Lower leg skin (tissue), 4 donors: ENCODE results near the gene ABCC8. TPM values are rescaled to one million over a fixed set of nuclear protein-coding genes. Genes with fewer than 3 reads are reported as not detected.

Experiments
- DNase-seq, 2 donors: peaks; one replicate each; pipeline ENCODE4 v3.0.0-alpha.2; 2019; ENCODE audit warnings: low spot score in 2 of 2
- H3K4me3 ChIP-seq: fragments of 200-600 bp; sonication (generic); 2 replicates; pipeline ENCODE4 v1.5.1; 2017; ENCODE audit warnings: mild to moderate bottlenecking, low read depth; ENCODE audit not compliant: poor library complexity, severe bottlenecking
- POLR2A ChIP-seq, 2 donors: fragments of 450-650 bp; IDR thresholded peaks; one replicate each; pipeline ENCODE4 v1.6.1; 2016 to 2017; ENCODE audit warnings: antibody characterized with exemption in 2 of 2, mild to moderate bottlenecking in 1 of 2, moderate library complexity in 1 of 2
- WGBS, 2 donors: methylation state at CpG; one replicate each; pipeline ENCODE4 v1.1.5; 2018; 5-methylcytosine and 5-hydroxymethylcytosine counted together
- intact Hi-C: fragments of 100-400 bp; cut with DNase I; formaldehyde crosslinking; loops from one replicate; pipeline ENCODE4 v1.15.0; 2023; ENCODE audit warnings: low total_unique reads
- total RNA-seq, 4 donors: library from RNA; depleted of rRNA; stranded (reverse); fragments of >200 nt; gene quantifications; one replicate each; pipeline ENCODE4 v1.1.0, GENCODE V29; 2016
- TF ChIP-seq, protein P1 (sequence below), 3 donors: fragments of 450-650 bp; IDR thresholded peaks; one replicate each; pipeline ENCODE4 v1.5.1; 2016; ENCODE audit warnings: antibody characterized with exemption in 3 of 3, mild to moderate bottlenecking in 3 of 3, moderate library complexity in 2 of 3

ABCC8 gene
- total RNA-seq, 4 donors from 2014 or later, result 0.11 to 0.34 (median 0.26) TPM; not detected in 1

DNA sequence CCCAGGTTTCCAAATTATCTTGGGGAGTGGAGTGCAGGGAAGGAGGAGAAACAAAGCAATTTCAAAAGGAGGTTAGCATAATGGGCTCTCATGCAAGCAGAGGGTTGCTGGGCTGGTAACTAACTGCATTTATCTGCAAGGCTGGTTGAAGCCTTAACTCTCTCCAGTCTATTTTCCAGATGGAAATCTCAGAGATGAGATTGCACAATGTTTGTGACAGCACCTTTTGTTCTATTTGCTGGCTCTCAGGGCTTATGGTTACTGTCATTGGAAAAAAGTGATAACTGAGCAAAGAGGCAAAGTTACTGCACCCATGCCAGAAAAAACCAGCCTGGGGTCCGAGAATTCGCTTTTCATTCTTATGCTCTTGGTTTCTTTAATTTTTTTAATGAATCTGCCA lies 33.2 kb downstream of the ABCC8 start:
- intact Hi-C loops, result no loop called here
- 68 to 69% methylated on average over 2 of the region's 2 CpGs for WGBS, 2 donors
- DNase-seq, result no peak
- TF ChIP-seq, protein P1, sequence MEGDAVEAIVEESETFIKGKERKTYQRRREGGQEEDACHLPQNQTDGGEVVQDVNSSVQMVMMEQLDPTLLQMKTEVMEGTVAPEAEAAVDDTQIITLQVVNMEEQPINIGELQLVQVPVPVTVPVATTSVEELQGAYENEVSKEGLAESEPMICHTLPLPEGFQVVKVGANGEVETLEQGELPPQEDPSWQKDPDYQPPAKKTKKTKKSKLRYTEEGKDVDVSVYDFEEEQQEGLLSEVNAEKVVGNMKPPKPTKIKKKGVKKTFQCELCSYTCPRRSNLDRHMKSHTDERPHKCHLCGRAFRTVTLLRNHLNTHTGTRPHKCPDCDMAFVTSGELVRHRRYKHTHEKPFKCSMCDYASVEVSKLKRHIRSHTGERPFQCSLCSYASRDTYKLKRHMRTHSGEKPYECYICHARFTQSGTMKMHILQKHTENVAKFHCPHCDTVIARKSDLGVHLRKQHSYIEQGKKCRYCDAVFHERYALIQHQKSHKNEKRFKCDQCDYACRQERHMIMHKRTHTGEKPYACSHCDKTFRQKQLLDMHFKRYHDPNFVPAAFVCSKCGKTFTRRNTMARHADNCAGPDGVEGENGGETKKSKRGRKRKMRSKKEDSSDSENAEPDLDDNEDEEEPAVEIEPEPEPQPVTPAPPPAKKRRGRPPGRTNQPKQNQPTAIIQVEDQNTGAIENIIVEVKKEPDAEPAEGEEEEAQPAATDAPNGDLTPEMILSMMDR (IDR thresholded peaks at IDR 0.05), result no peak
- no peak for TF ChIP-seq POLR2A (IDR thresholded peaks at IDR 0.05)
- no peak overlapping the region for H3K4me3 ChIP-seq

DNA sequence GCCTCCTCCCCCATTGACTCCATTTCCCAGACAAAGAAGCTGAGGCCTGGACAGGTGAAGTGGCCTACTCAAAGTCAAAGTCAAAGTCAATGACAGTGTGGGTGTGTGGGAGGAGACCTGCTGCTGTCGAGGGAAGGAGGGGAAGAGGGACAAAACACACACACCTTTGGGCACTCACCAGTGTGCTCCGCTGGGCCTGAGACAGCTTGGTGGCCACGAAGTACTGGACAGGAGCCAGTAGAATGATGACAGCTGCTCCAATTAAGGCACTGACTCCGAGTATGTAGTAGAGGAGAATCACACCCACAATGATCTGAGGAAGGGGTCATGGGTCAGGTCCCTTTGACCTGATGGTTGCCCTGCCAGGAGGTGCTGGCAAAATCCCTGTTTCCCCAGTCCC lies 33.6 kb downstream of the ABCC8 start:
- TF ChIP-seq POLR2A (IDR thresholded peaks at IDR 0.05), result no peak
- TF ChIP-seq, protein P1 (IDR thresholded peaks at IDR 0.05), result no peak

DNA sequence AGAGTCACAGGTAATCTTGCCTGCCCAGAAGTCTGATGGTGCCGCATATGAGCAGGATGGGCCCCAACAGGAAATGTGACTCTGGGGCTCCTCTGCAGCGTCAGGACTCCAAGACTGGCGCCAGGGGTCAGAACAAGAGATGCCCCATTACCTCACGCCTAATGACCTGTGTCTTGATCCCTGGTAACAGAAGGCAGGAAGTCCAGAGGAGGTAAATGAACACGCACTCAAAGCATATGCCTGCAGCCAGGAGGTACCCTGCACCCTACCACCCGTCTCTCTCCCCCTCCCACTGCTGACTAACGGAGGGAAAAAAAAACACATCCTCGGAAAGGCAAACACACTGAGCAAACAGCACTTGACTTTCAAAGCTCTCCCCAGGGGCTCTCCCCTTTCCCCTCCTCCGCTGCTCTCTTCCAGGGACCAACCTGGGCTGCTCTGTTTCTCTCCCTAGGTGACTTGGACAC lies 37.3 kb downstream of the ABCC8 start:
- TF ChIP-seq, protein P1 (IDR thresholded peaks at IDR 0.05), result no peak
- no peak for TF ChIP-seq POLR2A (IDR thresholded peaks at IDR 0.05)
- intact Hi-C loops, result no loop called here
- WGBS, 2 donors, result 28 to 33% methylated on average over 9 of the region's 9 CpGs
- no peak overlapping the region for H3K4me3 ChIP-seq
- no peak for DNase-seq

More for the DNA sequence above, 33.6 kb downstream of the ABCC8 start:
- H3K4me3 ChIP-seq, result no peak overlapping the region
- intact Hi-C loops, result no loop called here
- DNase-seq, result no peak
- 71% methylated on average over 4 of the region's 4 CpGs for WGBS, 2 donors

DNA sequence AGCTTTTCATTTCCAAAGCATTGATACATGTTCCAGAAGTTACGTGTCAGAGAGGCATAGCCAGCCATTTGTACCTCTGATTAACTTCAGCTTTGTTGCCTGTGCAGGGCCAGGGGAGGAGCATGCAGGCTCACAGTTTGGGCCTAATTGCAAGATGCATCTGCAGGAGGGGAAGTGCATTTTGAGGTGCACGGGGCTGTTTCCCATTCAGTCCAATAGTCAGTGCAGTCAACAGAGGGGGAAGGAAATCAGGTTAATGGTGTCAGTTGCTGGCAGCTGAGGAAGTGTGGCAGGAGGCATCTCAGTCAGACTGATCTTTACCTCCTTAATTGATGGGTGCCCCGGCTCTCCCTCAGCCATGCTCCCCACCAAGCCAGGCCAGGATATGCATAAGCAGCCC lies 39.3 kb downstream of the ABCC8 start:
- intact Hi-C loops, result no loop called here
- no peak overlapping the region for H3K4me3 ChIP-seq
- TF ChIP-seq, protein P1 (IDR thresholded peaks at IDR 0.05), result no peak
- TF ChIP-seq POLR2A (IDR thresholded peaks at IDR 0.05), result no peak
- 67 to 86% methylated on average over 3 of the region's 3 CpGs for WGBS, 2 donors
- no peak for DNase-seq

DNA sequence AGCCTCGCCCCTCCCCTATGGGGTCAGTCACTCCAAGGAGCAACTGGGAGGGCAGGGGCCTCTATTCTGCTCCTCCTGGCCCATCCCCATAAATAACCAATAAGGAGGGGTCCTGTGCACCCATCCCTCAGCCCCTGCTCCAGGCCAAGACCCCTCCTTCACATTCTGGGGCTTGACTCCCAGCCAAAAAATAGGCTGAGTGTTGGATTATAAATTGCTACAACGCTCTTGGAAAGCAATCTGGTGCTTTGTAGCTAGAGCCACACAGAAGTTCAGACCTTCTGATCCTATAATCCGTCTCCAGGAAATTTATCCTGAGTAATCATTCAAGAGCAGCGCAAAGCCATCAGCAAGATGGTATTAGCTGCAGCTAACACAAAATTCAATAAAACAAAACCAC lies 42.5 kb downstream of the ABCC8 start:
- 74 to 79% methylated on average over 4 of the region's 4 CpGs for WGBS, 2 donors
- TF ChIP-seq POLR2A (IDR thresholded peaks at IDR 0.05), result no peak
- TF ChIP-seq, protein P1 (IDR thresholded peaks at IDR 0.05), result no peak
- intact Hi-C loops, result no loop called here
- DNase-seq, result no peak
- H3K4me3 ChIP-seq, result no peak overlapping the region

GRCh38 chr11:17432002-17432401 lies 44.6 kb downstream of the ABCC8 start:
- H3K4me3 ChIP-seq, result no peak overlapping the region
- intact Hi-C loops, result no loop called here
- WGBS, 2 donors, result 48 to 68% methylated on average over 7 of the region's 7 CpGs
- no peak for DNase-seq
- no peak for TF ChIP-seq POLR2A (IDR thresholded peaks at IDR 0.05)
